Lower lobe of right lung (tissue), 2 donors: ENCODE data around the gene ANKRD40CL. TPM values are rescaled to one million over a fixed set of nuclear protein-coding genes. Genes with fewer than 3 reads are reported as not detected.

Experiments used
- ATAC-seq, 2 donors: fragments of 200-7000 bp; cut with Tn5 transposase; one replicate each; pipeline ENCODE4 v1.9.1; 2020 to 2022; ENCODE audit warnings: mild to moderate bottlenecking in 2 of 2, moderate library complexity in 2 of 2
- DNase-seq: peaks from one replicate; pipeline ENCODE4 v3.0.0-alpha.2; 2020
- H3K27ac ChIP-seq: fragments of 200-600 bp; one replicate; pipeline ENCODE4 v1.8.0; 2022
- H3K27me3 ChIP-seq: fragments of 200-600 bp; one replicate; pipeline ENCODE4 v1.8.0; 2022; ENCODE audit warnings: low read depth
- H3K36me3 ChIP-seq: fragments of 200-600 bp; one replicate; pipeline ENCODE4 v1.8.0; 2022; ENCODE audit warnings: mild to moderate bottlenecking
- H3K4me1 ChIP-seq: fragments of 200-600 bp; one replicate; pipeline ENCODE4 v1.8.0; 2022
- H3K4me3 ChIP-seq: fragments of 200-600 bp; one replicate; pipeline ENCODE4 v1.8.0; 2022; ENCODE audit warnings: mild to moderate bottlenecking
- H3K9me3 ChIP-seq: fragments of 200-600 bp; one replicate; pipeline ENCODE4 v1.8.0; 2022
- CTCF ChIP-seq: fragments of 200-600 bp; IDR thresholded peaks from one replicate; pipeline ENCODE4 v1.8.0; 2022; ENCODE audit warnings: antibody characterized with exemption, mild to moderate bottlenecking
- intact Hi-C: fragments of 100-400 bp; cut with DNase I; formaldehyde crosslinking; loops from one replicate; pipeline ENCODE4 v1.11.0; 2022
- long read RNA-seq: library from polyadenylated mRNA; unstranded; transcript quantifications from one replicate; pipeline ENCODE4 v2.0.0, GENCODE V29; 2021
- total RNA-seq: library from RNA; stranded (reverse); fragmentation: NEBNext Ultra II Directional; extraction: Animal tissue kit (Norgen Biotek cat#: 25700); gene quantifications from one replicate; pipeline ENCODE4 v1.2.1, GENCODE V29; 2021
- donor health status: DM: no; HTN: yes; CAD: no; lungs with severe emphysema.

Gene ANKRD40CL
- total RNA-seq, result not detected
- long read RNA-seq, result 0 reads

DNA sequence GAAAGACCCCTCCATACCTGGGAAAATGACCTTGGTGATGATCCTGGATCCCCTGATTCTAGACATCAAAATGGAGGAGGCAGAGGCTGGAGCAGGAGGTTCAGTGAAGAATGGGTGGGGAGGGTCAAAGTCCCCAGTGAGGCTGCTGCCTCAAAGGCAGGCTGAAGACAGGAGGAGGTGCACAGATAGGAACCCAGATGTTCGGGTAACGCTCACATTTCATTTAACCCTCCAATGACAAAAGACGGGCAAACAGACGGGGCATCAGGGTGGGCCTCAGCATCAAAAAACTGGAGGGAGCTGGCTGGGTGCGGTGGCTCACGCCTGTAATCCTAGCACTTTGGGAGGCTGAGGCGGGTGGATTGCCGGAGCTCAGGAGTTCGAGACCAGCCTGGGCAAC lies at the start of gene ANKRD40CL:
ANKRD40CL (minus strand) TSS at position 73 of the 400 bp plus-strand sequence. CDS start 605 bp downstream, outside the sequence.
- intact Hi-C loops, result no loop called here
- peaks cover 22% of the 10 kb centered on the region for H3K4me1 ChIP-seq
- ATAC-seq, result no peak
- H3K9me3 ChIP-seq, result no peaks in the 10 kb centered on the region
- no peaks in the 10 kb centered on the region for H3K27me3 ChIP-seq
- DNase-seq, result no peak
- H3K4me3 ChIP-seq, result no peak within 1 kb of the TSS
- H3K36me3 ChIP-seq, result no peaks in the 10 kb centered on the region
- TF ChIP-seq CTCF, result no peak
- H3K27ac ChIP-seq, result no peak within 1 kb of the TSS

GRCh38 chr17:50816271-50816670 lies 49.0 kb upstream of the ANKRD40CL start:
- intact Hi-C loops, result no loop called here
- ATAC-seq, result peak; percentile 28 to 43

DNA sequence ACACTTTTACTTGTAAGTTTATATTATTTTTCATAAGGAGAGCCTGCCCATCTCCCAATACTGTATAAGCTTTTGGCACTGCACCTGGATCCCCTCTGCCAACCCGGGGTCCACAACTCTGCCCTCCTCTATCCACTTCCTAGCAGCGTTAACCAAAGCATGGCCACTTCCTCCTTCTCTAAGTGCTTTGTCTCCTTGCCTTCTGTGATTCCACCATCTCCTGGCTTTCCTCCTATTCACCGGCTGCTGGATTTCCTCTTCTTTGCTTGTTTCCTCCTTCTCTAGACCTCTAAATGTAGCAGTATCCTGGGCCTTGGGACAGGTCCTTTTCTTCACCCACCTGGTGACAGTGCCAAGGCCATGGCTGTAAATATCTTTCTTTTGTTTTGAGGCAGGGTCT lies 48.1 kb upstream of the ANKRD40CL start:
- ATAC-seq (no peak), DNase-seq (no peak)
- H3K9me3 ChIP-seq, result no peaks in the 10 kb centered on the region
- intact Hi-C loops, result no loop called here
- no peaks in the 10 kb centered on the region for H3K36me3 ChIP-seq
- H3K27ac ChIP-seq, result no peak overlapping the region
- peaks cover 9% of the 10 kb centered on the region for H3K4me1 ChIP-seq
- H3K27me3 ChIP-seq, result peaks cover 3% of the 10 kb centered on the region
- no peak for TF ChIP-seq CTCF
- H3K4me3 ChIP-seq, result no peak overlapping the region

More at GRCh38 chr17:50816271-50816670, 49.0 kb upstream of the ANKRD40CL start:
- no peak for TF ChIP-seq CTCF
- Histone ChIP-seq H3K4me1 (peaks cover 9% of the 10 kb centered on the region), H3K27ac (no peak overlapping the region), H3K27me3 (peaks cover 3% of the 10 kb centered on the region), H3K9me3 (no peaks in the 10 kb centered on the region), H3K4me3 (no peak overlapping the region), H3K36me3 (no peaks in the 10 kb centered on the region)
- no peak for DNase-seq

DNA sequence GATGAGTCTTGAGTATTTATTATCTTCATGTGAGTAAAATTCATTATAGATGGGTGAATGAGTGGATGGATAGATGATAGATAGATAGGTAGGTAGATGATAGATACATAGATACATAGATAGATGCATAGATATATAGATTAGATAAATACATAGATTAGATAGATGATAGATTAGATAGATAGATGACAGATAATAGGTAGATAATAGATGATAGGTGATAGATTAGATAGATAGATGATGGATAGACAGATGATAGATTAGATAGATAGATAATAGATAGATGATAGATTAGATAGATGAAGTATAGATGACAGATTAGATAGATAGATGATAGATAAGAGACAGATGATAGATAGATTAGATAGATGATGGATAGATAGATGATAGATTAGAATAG lies 46.3 kb upstream of the ANKRD40CL start:
- DNase-seq, result no peak
- Histone ChIP-seq H3K27me3 (peaks cover 3% of the 10 kb centered on the region), H3K27ac (no peak overlapping the region), H3K4me1 (peaks cover 9% of the 10 kb centered on the region), H3K4me3 (no peak overlapping the region), H3K9me3 (no peaks in the 10 kb centered on the region), H3K36me3 (no peaks in the 10 kb centered on the region)
- intact Hi-C loops, result no loop called here
- TF ChIP-seq CTCF, result no peak
- ATAC-seq, result no peak

DNA sequence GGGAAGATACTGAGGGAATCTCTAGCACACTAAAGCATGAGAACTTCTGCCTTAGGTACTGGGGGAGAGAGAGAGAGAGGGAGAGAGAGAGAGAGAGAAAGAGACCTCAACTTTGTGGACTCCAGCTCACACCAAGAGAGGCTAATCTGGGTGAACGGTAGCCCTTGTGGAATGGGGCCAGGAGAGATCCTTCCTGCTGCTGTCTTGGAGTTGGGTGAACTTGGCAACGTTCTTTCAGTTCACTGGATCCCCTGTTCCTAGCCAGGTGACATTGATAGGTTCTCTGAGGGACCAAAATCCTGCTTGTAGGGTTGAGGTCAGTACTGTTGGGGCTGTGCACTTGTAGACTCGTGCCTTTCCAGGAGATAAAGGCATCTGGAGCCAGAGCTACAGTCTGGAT lies 41.6 kb upstream of the ANKRD40CL start:
- Histone ChIP-seq H3K27me3 (no peaks in the 10 kb centered on the region), H3K4me1 (no peaks in the 10 kb centered on the region), H3K4me3 (no peak overlapping the region), H3K36me3 (no peaks in the 10 kb centered on the region), H3K27ac (no peak overlapping the region), H3K9me3 (no peaks in the 10 kb centered on the region)
- ATAC-seq, result no peak
- no peak for DNase-seq
- intact Hi-C loops, result no loop called here
- TF ChIP-seq CTCF, result no peak

DNA sequence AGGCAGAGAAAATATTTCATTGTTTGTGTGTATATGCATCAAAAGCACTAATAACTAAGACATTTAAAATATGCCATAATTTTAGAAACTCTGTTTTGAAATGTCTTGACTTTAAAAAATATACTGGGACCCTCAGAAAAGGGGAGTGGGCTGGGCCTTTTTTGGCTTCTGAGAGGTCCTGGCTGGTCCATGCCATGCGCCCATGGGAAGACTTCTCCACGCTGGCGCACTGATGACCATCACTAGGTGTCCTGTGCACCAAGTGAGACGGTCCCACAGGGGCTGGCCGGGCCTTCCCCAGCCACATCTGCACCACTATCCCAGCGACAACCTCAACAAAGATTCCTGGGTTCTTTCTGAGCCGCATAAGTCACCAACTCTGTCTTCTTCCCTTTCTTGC lies 41.1 kb upstream of the ANKRD40CL start:
- Histone ChIP-seq H3K4me1 (no peaks in the 10 kb centered on the region), H3K27me3 (no peaks in the 10 kb centered on the region), H3K9me3 (no peaks in the 10 kb centered on the region), H3K27ac (no peak overlapping the region), H3K36me3 (no peaks in the 10 kb centered on the region), H3K4me3 (no peak overlapping the region)
- DNase-seq (no peak), ATAC-seq (no peak)
- no peak for TF ChIP-seq CTCF
- intact Hi-C loops, result no loop called here
